ENCODE data around the gene CACNB1. TPM values are rescaled to one million over a fixed set of nuclear protein-coding genes. Genes with fewer than 3 reads are reported as not detected.
"Not testable (repeated sequence)": the region's sequence is repeated elsewhere in the genome, so short reads cannot be mapped to it uniquely, and the experiment has no call there.

CACNB1 gene
- polyA plus RNA-seq, 1 donor from 2014 or later: 18.9 TPM

GRCh38 chr17:39168503-39168902, 29.0 kb downstream of the CACNB1 start:
- not testable (repeated sequence) for H4K20me1 ChIP-seq (ENCODE audit: insufficient read depth); H3K36me3 ChIP-seq (ENCODE audit: insufficient read depth, low read length); H3K27ac ChIP-seq (ENCODE audit: low read length); H3K9me2 ChIP-seq (ENCODE audit: insufficient read depth, low read length); H3K79me2 ChIP-seq (replicated peaks; ENCODE audit: insufficient read depth, low read length); H2AFZ ChIP-seq (ENCODE audit: low read depth, low read length); H3K4me2 ChIP-seq (ENCODE audit: low read length); H3K9me3 ChIP-seq (ENCODE audit: low read length); H3K4me3 ChIP-seq (ENCODE audit: low read length); H3K9ac ChIP-seq (ENCODE audit: low read length); H3F3A ChIP-seq (ENCODE audit: insufficient read depth, low read length, poor library complexity, severe bottlenecking)
- peaks cover 39% of the 10 kb centered on the region for H3K27me3 ChIP-seq (ENCODE audit: insufficient read depth, low read depth, low read length)

- no peaks in the 10 kb centered on the region for H3K9me3 ChIP-seq (ENCODE audit: low read length)
- H3K4me2 ChIP-seq (ENCODE audit: low read length): no peak overlapping the region
- no peaks in the 10 kb centered on the region for H4K20me1 ChIP-seq (ENCODE audit: insufficient read depth)
- TF ChIP-seq SMC3 (conservative IDR thresholded peaks at IDR 0.05; ENCODE audit: poor library complexity) (no peak), EP300 (conservative IDR thresholded peaks at IDR 0.05; ENCODE audit: poor library complexity, severe bottlenecking) (no peak), MXI1 (conservative IDR thresholded peaks at IDR 0.05; ENCODE audit: poor library complexity, severe bottlenecking) (no peak), EZH2 (IDR thresholded peaks at IDR 0.05; ENCODE audit: borderline replicate concordance, insufficient read depth, low read length, poor library complexity, severe bottlenecking) (no peak), RAD21 (conservative IDR thresholded peaks at IDR 0.05) (no peak), REST (IDR thresholded peaks at IDR 0.05; ENCODE audit: borderline replicate concordance) (no peak), POLR2AphosphoS5 (IDR thresholded peaks at IDR 0.05) (no peak), CTCF (IDR thresholded peaks at IDR 0.05; ENCODE audit: poor library complexity, severe bottlenecking) (no peak), TAF1 (IDR thresholded peaks at IDR 0.05; ENCODE audit: low read depth) (no peak)
- no peaks in the 10 kb centered on the region for H3K79me2 ChIP-seq (replicated peaks; ENCODE audit: insufficient read depth, low read length)
- H3K9me2 ChIP-seq (ENCODE audit: insufficient read depth, low read length): no peaks in the 10 kb centered on the region
- no peaks in the 10 kb centered on the region for H3K36me3 ChIP-seq (ENCODE audit: insufficient read depth, low read length)
- peaks cover 39% of the 10 kb centered on the region for H3K27me3 ChIP-seq (ENCODE audit: insufficient read depth, low read depth, low read length)
- H3K4me3 ChIP-seq (ENCODE audit: low read length): no peak overlapping the region
- no peak overlapping the region for H2AFZ ChIP-seq (ENCODE audit: low read depth, low read length)
- no peaks in the 10 kb centered on the region for H3F3A ChIP-seq (ENCODE audit: insufficient read depth, low read length, poor library complexity, severe bottlenecking)
- no peak overlapping the region for H3K27ac ChIP-seq (ENCODE audit: low read length)
- no peak overlapping the region for H3K9ac ChIP-seq (ENCODE audit: low read length)
Observed at GRCh38 chr17:39167476-39167875, 30.0 kb downstream of the CACNB1 start.
